Endothelial cell of umbilical vein (primary cell): Measurements from ENCODE around the gene SEH1L.

ENCODE experiments used
- CTCF ChIP-seq, 2 donors: IDR thresholded peaks; 1 replicate in 1 of 2; 2 replicates in 1 of 2; pipeline ENCODE4 v1.5.1; 2011; ENCODE audit warnings: low read length in 2 of 2, mild to moderate bottlenecking in 2 of 2, moderate library complexity in 2 of 2, control low read depth in 1 of 2, inconsistent platforms in 1 of 2, low read depth in 1 of 2; ENCODE audit not compliant: insufficient read depth in 1 of 2; ENCODE audit errors: extremely low read depth in 1 of 2
- EZH2 ChIP-seq: IDR thresholded peaks from 2 replicates; pipeline ENCODE4 v1.6.1; 2012; ENCODE audit warnings: borderline replicate concordance, low read depth, mild to moderate bottlenecking, moderate library complexity, low read length, inconsistent platforms; ENCODE audit not compliant: severe bottlenecking
- FOS ChIP-seq: IDR thresholded peaks from 2 replicates; pipeline ENCODE4 v1.6.1; 2011; ENCODE audit warnings: mild to moderate bottlenecking, low read length, moderate library complexity, borderline replicate concordance; ENCODE audit not compliant: insufficient read depth
- GATA2 ChIP-seq: IDR thresholded peaks from 2 replicates; pipeline ENCODE4 v1.7.0; 2011; ENCODE audit warnings: low read depth, mild to moderate bottlenecking, moderate library complexity, mixed read lengths, low read length; ENCODE audit not compliant: insufficient read length, insufficient read depth
- JUN ChIP-seq: IDR thresholded peaks from 2 replicates; pipeline ENCODE4 v1.6.1; 2011; ENCODE audit warnings: borderline replicate concordance, low read depth; ENCODE audit not compliant: insufficient read length, insufficient read depth
- MAX ChIP-seq: IDR thresholded peaks from 2 replicates; pipeline ENCODE4 v1.6.1; 2011; ENCODE audit not compliant: insufficient read depth, insufficient read length
- MYC ChIP-seq: IDR thresholded peaks from one replicate; pipeline ENCODE4 v1.6.1; 2011; ENCODE audit warnings: mild to moderate bottlenecking, low read depth, low read length
- POLR2A ChIP-seq: IDR thresholded peaks from 2 replicates; pipeline ENCODE4 v1.6.1; 2012; ENCODE audit warnings: low read depth, mild to moderate bottlenecking, control low read depth, low read length
- POLR2AphosphoS5 ChIP-seq: IDR thresholded peaks from 2 replicates; pipeline ENCODE4 v1.6.1; 2012; ENCODE audit warnings: low read depth, mild to moderate bottlenecking, control low read depth, low read length, moderate library complexity; ENCODE audit not compliant: insufficient read depth

GRCh38 chr18:12947285-12948049, at the start of gene SEH1L:
- no peak for TF ChIP-seq POLR2AphosphoS5
- TF ChIP-seq CTCF (IDR thresholded peaks at IDR 0.05; ENCODE audit: extremely low read depth in 1 of 2, insufficient read depth in 1 of 2, low read depth in 1 of 2, low read length in 2 of 2) = no peak
- TF ChIP-seq POLR2A = no peak
- no peak for TF ChIP-seq EZH2
- no peak for TF ChIP-seq MAX
- TF ChIP-seq MYC = no peak
- no peak for TF ChIP-seq GATA2
- no peak for TF ChIP-seq JUN
- no peak for TF ChIP-seq FOS
